ENCODE measurements around the gene PDZRN4.

Gene PDZRN4

DNA sequence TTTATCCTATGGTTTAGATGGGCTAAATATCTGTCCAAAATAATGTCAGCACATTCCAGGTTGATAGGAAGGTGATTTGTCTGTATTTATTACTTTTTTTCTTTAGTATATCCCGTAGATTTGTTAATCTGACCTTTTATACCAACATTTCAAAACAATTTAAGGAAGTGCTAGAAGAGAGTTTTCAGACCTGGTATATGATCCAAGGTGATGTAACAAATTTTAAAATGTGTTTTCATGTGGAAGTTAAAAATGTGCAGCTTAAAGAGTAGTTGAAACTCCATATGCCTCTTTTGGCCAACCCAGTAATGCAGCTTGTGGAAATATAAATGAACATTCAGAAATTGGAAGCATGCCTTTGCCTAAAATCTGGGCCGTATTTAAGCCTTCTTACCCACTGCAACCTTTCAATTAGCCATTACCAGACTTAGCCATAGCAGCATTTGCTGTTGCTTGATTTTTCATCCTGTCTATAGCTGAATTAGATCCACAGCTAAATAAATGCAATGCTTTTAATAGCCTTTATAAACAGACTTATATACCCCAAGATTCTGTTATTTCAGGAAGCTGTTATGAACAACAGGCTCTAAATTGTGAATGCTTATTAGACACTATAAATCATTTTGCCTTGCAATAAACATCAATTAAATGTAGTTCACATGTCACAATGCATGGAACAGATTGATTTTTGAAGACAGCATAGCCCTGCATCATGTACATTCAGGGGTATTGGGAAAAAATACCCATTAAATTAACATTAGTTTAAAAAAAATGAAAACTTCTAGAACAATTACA lies 271.2 kb downstream of the PDZRN4 start:
- no peak for DNase-seq (ENCODE audit: low read depth)

GRCh38 chr12:41459906-41460214 lies 271.7 kb downstream of the PDZRN4 start:
- no peak for DNase-seq (ENCODE audit: low read depth)

DNA sequence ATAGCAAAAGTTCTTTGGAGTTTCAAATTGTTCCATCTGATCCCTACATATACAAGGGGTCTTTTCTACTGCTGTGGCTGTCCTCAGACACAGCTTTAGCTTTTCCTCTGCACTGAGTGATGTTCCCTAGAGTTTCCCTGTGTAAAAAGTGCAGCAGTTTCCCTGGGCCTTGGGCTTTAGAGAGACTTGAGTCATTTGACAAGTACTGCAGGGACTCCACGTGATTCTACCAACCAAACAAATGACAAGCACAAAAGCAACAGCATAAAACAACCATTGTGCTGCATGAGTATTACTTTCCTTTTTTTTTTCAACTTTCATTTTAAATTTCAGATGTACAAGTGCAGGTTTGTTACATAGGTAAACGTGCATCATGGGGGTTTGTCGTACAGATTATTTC lies 272.8 kb downstream of the PDZRN4 start:
- DNase-seq (ENCODE audit: low read depth), result no peak

DNA sequence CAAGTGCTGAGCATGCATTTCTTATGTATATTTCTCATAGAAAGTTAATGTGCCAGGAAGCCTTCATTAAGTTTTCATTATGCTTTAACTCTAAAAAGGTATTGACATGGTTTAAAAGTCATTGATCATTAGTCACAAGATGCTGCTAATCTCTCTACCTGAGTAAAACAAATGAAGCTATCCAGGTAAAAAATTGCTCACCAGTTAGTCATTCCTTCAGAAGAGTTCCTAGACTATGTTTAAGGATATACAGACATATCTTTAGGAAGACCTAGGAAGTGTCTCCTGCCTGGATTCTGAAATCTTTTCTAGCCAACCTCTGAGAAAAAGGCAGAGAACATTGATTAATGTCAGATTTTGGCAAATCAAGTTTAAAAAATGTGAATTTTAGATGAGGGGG lies 274.2 kb downstream of the PDZRN4 start:
- DNase-seq (ENCODE audit: low read depth), result no peak

DNA sequence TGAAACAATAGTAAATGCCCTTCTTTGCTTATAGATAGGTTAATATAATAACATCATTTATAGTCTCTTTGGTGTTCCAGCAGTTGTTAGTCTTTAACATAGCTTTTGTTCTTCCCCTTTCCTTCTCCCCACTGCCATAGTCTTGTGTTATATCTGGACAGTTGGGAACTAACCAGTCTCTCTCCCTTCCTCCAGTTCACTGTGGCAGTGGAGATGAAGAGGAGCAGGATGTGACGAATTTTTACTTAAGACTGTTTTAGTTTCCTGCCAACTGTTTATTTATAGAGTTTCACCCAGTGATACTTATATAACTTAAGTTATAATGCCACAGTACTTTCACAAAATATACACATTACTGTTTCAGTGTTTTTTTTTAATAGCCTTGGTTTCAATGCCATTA lies 277.4 kb downstream of the PDZRN4 start:
- no peak for DNase-seq (ENCODE audit: low read depth)

DNA sequence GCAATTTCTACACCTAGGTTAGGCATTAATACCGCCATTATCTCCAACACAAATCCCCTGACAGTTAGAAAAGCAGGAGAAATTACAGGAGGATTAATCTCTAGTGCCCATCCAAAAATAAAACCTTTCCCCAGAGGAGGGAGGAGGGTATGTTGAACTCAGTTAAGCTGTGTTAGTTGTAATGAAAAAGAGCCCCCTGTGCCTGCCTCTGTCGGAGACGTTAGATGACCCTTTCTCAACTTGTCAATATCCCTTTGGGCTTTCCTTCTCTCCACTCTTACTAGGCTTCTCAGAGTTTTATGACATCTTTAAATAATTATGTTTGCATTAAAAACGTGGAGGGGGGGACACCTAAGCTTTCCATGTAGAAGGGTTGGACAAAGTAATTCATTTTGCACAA lies 278.2 kb downstream of the PDZRN4 start:
- DNase-seq (ENCODE audit: low read depth), result no peak

GRCh38 chr12:41466802-41467201 lies 278.7 kb downstream of the PDZRN4 start:
- DNase-seq (ENCODE audit: low read depth), result no peak

DNA sequence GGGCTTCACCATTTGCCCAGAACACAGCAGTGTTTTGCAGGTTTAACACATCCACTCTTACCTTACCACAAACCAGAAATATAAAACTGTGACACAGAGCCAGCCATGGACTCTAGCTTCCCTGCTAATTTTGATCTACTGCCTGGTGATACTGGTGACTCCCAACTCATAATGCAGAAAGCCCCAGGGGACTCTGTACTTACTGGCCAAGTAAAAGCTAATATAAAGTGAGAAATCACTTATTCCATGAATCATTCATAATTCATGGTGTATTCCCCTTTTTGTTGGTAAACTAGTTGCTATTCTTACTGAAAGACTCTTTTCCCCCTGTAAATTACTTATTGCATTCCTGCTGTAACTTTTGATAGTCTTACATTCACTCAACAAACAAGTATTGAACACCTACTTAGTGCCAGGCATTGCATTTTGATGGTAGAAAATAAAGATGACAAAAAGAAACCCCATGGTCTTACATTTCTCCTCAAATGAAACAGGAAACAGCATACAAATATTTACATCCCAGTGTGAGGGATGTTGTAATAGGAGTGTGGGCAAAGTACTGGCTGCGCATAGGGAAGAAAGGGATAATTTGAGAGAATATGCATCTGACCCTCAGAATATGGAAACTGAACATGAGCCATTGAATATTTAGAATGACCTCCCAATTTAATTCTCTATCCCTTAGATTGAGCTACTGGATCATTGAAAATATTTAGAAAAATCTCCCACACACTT lies 279.6 kb downstream of the PDZRN4 start:
- no peak for DNase-seq (ENCODE audit: low read depth)

- no peak for DNase-seq (ENCODE audit: low read depth)
Measured at GRCh38 chr12:41468341-41468740, 280.2 kb downstream of the PDZRN4 start.

DNA sequence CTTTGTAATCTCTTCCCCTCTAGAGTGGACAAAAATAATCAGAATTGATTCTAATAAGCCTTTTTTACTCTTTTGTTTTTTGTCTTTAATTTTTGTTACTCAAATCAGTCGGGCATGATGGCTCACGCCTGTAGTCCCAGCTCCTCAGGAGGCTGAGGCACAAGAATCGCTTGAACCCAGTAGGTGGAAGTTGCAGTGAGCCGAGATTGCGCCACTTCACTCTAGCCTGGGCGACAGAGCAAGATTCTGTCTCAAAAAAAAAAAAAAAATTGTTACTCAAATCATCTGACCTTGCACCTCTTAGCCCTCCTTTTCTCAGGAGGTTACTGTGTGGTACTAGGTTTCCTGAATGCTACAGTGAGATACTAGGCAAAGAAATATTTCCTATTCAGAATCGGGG lies 280.6 kb downstream of the PDZRN4 start:
- no peak for DNase-seq (ENCODE audit: low read depth)

DNA sequence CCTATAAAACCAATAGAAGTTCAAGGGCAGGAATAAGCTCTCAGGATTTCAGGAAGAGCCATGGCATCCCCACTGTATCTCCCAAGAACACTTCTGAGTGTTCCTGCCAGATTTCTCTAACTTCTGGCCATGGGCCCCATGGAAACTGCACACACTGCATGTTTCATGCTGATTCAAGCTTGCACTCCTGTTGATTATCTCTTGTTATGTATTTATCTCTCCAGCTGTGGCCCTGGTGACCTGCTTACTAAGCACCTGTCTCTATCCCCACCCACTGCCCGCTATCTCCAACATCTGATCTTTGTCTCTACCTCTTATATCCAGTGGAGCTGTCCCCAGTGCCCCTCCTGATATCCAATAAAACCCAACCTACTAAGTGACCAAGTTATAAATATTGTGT lies 285.3 kb downstream of the PDZRN4 start:
- no peak for DNase-seq (ENCODE audit: low read depth)

- DNase-seq (ENCODE audit: low read depth), result no peak
Measured at GRCh38 chr12:41474001-41474400, 285.9 kb downstream of the PDZRN4 start.

- DNase-seq (ENCODE audit: low read depth), result no peak
Measured at GRCh38 chr12:41476499-41477439, 288.6 kb downstream of the PDZRN4 start.

DNA sequence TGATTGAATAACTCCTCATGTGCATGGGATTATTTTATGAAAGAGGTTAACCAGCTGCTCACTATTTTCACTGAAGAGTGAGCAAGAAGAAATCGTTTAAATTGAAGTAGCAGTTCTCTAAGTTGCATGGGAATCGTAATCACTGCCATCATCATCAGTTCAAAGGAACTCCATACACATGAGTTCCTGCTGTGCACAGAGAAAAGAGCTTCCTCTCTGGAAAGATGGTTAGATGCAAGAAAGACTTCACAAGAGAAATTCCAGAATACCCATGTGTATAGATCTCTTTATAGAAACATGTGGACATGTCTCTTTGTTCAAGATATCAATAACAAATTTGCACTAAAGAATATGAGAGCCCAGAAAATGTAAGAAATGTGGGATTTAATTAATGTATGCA lies 291.3 kb downstream of the PDZRN4 start:
- DNase-seq (ENCODE audit: low read depth), result no peak

GRCh38 chr12:41485203-41485602 lies 297.1 kb downstream of the PDZRN4 start:
- DNase-seq (ENCODE audit: low read depth), result no peak

DNA sequence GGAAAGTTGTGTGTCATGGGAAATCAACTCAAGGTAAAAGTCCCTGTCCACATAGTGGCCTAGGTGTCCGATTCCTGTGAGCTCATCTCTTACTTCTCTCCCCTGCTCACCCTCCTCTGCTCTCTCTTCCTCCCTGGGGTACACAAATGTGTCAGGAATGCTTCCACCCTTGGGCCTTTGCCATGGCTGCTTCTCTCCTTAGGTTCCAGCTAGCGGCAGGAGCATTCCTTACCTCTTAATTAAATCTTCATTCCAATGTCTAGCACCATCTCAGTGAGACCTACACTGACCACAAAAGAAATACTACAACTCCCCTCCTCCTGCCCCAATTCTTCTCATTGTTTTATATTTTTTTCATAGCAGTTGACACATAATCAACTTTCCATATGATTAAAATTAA lies 298.6 kb downstream of the PDZRN4 start:
- DNase-seq (ENCODE audit: low read depth), result no peak

GRCh38 chr12:41496009-41496408 lies 307.9 kb downstream of the PDZRN4 start:
- no peak for DNase-seq (ENCODE audit: low read depth)

DNA sequence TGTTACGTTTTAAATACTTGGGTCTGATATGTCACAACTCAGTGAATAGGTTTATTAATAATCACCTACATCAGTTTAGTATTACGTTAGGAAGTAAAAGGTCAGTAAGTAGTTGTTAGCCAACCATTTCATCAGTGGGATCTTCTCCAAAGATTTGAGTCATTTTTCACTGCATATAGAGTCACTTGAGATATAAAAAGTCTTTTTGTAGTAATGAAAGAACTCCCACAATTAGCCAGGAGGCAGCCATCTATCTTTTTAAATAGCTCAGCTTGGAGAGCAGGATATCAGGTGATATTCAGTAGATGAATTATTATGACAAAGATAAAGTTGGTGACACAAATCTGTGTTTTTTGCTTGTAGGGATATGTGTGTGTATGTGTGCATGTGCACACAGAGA lies 309.3 kb downstream of the PDZRN4 start:
- DNase-seq (ENCODE audit: low read depth), result no peak

DNA sequence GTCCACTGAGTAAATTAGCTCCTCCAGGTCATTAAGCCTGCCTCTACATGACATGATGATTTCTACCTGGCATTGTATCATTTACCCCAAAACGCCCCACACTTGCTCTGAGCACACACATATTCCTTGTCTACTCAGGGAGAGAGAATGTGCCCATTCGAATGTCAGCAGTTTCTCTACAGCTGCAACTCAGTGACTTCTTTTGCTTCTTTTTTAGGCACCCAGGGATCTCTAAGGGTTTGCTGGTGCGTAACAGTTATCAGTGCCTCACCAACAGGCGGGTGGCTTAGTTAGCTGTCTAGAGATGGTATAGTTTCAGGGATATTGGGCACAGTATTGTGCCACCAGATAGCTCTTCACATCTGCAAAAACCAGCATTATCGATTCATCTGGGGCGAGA lies 316.9 kb downstream of the PDZRN4 start:
- DNase-seq (ENCODE audit: low read depth), result no peak

DNA sequence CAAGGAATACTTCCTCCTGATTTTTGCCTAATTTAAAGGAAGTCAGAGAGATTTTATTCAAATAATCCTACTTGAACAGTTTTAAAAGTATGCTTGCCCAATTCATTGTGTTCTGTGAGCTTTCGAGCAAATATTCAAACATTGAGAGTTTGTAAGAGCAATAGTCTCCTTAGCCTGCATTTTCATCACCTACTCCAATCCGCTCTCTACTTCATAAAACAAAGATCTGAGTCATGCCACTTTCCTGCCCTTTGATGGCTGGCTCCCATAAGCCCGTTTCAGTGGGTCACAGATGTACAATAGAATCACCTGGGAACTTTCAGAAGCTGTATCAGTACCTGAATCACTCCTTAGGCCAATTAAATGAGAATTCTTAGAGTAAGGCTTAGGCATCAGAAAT lies 319.2 kb downstream of the PDZRN4 start:
- DNase-seq (ENCODE audit: low read depth), result no peak

DNA sequence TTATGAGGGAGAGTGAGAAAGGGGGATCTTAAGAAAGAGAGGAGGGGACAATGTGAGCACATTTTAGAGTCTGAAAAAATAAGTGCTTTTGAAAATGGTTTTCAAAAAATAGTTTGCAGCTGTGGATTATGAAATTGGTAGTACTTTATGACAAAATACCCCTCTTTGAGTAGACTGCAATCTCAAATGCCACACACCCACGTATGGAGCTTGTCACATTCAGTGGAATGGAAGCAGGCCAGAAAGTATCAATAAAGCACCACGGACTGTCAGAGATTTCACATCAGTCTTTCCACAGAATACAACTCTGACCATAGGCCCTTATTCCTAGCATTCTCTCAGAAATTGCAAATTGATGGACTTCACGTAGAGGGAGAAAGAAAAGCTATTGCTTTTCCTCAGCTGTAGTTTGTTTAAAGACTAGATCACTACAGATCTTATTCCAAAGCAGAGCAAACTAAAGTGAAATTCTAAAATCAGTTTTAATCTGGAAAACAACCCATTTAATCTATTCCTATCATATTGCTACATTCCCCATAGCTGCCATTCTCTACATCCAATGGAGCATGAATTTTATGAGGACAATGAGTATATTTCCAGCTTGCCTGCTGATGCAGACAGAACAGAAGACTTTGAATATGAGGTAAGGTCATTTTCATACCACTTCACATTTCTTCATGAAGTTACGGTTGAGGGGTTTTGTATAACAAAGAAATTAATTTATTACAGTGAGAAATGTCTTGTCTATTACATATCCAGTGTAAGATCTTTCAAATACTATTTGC lies 321.3 kb downstream of the PDZRN4 start:
- no peak for DNase-seq (ENCODE audit: low read depth)

DNA sequence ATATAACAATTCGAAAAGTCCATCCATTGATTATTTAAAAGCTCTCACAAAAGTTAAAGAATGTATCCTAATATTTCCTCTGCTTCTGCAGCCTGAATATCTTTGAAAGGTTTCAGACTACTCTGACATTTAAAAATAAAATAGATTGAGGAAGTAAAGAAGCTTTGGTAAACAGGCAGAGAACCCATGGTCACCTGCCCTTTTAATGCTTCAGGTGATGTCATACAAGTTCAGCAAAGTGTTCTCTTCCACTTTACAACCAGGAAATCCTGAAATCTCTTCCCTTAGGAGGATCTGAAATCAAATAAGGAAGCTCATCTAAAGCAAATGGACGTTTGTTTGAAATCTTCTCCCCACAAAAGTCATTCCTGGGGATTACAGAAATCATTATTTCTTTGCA lies 322.4 kb downstream of the PDZRN4 start:
- DNase-seq (ENCODE audit: low read depth), result no peak
